DMS53 treated with DMSO at 0.1 percent for 48 hours (cell line): ENCODE data around the gene DHRS1.

Experiments used
- DNase-seq: peaks from one replicate; lab custom pipeline; 2025; ENCODE audit not compliant: unreplicated experiment; lab: John Stamatoyannopoulos, UW

The DHRS1 gene

DNA sequence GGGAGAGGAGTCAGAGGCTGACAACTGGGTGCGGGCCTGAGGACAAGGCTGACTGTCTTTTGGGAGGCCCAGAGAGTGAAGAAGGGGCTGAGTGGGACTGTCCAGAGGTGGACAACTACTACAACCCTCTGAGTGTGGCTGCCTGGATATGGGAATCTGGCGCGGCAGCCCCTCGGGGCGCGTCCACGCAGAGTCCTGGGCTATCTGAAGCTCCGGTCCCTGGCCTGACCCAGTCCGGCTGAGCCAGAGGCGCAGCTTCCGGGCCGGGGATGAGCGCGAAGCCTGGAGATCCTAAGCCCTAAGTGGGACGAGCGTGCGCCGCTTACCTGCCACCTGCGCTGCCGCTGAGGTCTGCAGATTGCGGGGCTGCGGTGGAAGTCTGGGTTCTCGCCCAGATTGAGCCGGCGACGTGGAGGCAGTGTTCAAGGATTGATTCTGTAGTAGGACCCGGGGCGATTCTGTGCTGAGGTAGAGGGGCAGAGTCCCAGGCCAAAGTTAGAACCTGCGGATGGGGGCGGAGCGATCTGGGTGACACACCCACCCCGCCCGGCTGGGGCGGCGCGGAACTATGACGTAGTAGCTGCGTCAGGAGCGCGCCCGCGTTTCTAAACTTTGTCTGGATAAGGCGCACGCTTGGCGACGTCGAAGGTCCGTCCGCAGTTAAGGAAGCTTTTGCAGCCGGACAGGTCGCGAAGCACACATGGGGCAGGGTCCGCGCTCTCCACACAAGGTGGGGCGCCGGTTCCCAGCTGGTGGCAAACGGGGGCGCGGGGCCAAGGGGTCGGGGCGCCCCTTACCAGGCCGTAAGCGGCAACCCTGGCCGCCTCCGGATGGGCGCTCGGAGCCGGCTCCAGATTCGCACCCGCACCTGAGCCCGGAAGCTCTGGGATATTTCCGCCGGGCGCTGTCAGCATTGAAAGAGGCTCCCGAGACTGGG lies at the start of gene DHRS1, which contains the start of gene NOP9:
Gene DHRS1, minus strand, starts transcription at position 526 of the 937 bp plus-strand sequence. CDS start 674 bp downstream, outside the sequence.
Gene NOP9, plus strand, starts transcription at position 596 of the 937 bp plus-strand sequence. Its CDS starts 105 bp downstream, at position 701.
- peak; percentile 54 for DNase-seq

DNA sequence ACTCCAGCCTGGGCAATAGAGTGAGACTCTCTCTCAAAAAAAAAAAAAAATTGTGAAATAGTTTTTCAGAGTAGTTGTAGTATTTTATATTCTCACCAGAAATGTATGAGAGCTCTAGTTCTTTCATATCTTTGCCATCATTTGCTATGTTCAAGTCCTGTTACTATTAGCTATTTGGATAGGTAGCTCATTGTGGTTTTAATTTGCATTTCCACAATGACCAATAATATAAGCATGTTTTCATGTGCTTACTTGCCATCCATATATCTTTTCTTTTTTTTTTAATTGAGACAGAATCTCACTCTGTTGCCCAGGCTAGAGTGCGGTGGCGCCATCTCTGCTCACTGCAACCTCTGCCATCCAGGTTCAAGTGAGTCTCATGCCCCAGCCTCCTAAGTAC lies 48.6 kb upstream of the DHRS1 start:
- no peak for DNase-seq

GRCh38 chr14:24347134-24347533 lies 47.6 kb upstream of the DHRS1 start:
- DNase-seq = no peak

- DNase-seq = no peak
Measured at GRCh38 chr14:24343795-24344660, 44.4 kb upstream of the DHRS1 start.

DNA sequence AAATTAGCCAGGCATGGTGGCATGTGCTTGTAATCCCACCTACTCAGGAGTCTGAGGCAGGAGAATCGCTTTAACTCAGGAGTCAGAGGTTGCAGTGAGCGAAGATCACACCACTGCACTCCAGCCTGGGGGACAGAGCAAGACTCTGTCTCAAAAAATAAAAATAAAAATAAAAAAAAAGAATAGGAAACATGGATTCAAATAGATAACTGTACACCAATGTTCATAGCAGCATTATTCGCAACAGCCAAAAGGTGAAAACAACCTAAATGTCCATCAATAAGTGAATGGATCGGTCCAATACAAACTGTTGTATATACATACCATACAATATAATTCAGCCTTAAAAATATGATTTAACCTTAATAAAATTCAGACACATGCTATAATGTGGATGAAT lies 43.3 kb upstream of the DHRS1 start:
- no peak for DNase-seq

DNA sequence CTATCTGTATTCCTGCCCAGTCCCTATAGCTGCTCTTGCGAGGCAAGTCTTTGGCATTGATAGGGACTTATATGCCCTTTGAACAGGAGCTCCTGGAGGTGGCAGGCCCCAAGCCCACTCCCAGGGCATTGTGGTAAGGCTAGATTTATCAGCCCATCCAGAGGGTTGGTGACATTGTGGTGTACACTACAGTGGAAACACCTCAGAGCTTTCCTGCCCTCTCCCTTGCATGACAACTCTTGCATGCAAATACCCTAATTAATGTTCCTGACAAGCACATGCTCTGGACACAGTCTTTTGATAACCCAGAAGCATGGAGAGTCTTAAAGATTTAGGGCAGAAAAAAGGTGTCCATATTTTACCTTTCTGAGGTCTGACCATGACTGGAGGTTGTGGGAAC lies 41.0 kb upstream of the DHRS1 start:
- no peak for DNase-seq

DNA sequence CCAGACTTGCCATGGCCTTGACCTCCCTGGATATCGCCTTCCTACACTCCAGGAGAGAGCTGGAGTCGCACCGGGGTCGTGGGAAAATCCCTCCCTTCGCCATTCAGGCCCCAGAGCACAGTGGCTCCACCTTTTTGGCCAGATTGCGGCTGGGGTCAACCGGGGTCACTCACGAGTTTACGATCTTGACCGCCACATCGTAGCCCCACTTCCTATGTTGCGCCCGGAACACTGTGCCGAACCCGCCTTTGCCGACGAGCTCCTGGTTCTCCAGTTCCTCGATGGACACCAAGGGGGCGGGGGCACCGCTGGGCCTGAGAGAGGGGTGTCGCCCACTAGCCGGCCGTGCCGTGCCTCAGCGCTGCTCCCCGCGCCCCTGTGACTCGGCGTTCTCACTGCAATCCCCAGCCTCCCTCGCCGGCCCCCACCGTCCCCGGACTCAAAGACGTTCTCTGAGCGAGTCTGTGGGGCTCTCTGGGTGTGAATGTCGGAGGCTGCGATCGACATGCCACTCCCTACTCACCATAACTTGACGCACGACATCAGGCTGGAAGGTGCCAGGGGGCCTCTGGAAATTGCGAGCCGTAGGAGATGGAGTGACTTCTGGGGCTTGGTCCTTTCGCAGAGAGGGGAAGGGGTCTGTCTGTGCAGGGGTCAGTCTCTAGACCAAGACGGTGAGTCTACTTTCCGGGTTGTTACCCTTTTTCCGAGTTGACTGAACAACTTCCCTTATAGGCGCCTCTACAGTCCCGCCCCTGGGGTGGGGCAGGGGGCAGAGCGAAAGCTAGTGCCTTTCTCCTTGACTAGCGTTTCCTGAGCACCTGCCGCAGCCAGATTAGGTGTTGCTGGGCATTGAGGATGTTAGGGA lies 39.9 kb upstream of the DHRS1 start, which contains the start of gene RIPK3:
Gene RIPK3, minus strand, starts transcription at position 708 of the 868 bp plus-strand sequence. Its CDS starts 165 bp downstream, at position 543.
- peak; percentile 71 for DNase-seq

GRCh38 chr14:24338843-24339242 lies 39.3 kb upstream of the DHRS1 start:
- DNase-seq = no peak

DNA sequence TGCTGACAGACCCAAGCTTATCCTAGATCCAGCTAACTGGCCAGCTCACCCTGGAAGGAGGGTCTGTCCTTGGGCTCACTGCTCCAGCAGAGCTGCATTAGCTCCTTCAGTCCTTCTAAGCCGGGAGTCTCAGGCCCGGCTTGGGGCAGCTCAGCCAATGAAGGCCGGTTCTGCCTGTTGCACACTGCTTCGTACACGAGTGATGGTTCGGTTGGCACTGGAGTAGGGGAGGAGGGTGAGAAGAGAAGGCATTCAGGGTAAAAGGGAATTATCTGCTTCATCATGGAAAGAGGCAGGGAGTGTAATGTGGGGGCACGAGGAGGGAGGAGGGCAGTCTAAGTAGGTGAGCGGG lies 38.2 kb upstream of the DHRS1 start:
- DNase-seq = no peak

DNA sequence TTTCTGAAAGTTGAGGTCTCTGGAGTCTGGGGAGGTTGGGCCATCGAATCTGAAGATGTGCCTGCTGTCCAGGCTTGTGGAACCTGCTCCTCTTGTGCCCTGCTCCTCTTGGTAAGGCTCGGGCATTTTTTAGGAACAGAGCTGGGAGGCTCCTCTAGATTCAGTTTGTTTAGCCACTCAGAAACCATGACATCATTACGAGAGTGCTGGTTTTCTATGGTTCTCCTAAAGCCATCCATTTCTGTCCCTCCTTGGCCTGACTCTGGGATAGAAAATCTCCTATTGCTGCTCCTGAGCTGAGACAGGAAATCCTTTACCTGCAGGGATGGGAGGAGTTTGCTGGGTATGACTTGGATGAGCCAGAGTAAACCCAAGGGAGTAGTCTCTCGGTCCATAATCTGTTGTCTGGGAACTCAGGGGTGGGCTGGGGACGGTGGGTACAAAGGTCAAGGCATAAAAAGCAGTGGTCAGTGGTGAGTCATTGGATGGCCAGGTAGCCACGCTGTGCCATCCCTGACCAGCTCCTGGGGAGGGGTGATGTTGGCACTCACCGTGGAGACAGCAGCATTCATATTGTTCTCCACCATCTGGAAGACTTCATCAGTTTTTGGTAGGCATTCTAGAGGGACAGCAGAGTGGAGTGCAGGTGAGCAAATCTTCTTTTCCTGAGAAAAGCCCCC lies 37.7 kb upstream of the DHRS1 start:
- no peak for DNase-seq

DNA sequence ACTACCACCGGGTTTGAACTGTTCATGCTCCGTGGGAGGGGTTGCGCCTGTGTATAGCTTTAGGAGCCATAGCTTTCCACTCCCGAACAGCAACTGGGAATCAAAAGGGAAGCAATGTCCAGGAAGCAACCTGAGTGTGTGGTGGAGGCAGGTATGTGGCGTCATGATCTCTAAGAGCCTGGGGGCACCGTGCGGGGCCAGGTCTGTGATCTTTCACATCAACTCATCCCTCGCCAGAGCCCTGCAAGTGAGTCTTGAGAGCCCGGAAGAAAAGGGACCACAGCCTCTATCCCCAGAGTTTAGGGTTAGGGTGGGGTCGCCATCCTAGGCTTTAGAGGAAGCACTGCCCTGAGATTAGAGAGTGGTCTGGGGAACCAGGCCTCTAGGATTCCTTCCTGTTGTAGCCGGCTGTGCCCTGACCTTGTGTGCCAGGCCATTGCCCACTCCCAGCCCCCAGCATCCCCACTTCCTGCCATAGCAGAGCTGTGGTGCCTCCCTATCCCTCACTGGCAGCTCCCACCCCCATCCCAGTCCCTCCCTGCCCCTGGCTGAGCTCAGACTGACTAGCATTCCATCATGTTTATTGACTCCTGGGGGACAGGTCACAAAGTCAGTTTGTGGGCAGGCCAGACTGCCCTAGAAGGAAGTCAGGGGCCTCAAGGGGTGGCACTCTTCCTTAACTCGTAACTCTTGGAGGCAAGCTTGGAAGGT lies 36.0 kb upstream of the DHRS1 start:
- DNase-seq = no peak

GRCh38 chr14:24334431-24335291 lies 35.1 kb upstream of the DHRS1 start, which contains the start of gene ADCY4:
Gene ADCY4 (minus strand): TSS chr14:24335071. CDS start chr14:24334652, 419 bp downstream.
- no peak for DNase-seq

DNA sequence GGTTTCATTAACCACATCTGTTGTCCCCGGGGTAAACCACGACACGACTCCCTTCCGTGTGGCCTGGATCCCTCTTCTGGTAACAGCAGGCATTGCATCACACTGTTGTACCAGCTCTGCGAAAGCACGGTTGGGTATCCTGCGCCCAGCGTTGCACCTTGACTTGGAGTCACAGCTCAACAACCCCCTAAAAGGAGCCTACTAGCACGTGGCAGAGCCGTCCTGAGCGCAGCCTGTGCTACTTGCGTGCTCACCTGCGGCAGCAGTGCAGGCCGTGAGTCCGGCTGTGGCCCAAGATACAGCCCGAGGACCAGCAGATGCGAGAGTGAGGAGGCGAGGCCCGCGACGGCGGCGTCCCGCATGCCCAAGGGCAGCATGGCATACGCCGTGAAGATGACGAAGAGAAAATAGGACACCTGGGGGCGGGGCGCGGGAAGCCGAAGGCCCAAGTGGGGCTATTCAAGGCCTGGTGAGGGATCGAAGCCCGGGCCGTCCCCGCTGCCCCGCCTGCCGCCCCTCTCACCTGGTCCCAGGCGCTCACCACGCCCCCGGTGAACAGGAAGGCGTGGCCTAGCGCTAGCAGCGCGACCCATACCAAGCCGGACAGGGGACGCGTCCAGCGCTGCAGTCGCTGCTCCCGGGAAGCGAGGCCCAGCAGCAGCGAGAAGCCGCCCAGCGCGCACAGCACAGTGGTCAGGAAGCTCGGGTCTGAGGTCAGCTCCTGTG lies 32.9 kb upstream of the DHRS1 start:
- DNase-seq = peak; percentile 60

- DNase-seq = no peak
Measured at GRCh38 chr14:24331731-24332267, 32.2 kb upstream of the DHRS1 start.

- DNase-seq = no peak
Measured at GRCh38 chr14:24330973-24331674, 31.5 kb upstream of the DHRS1 start.

DNA sequence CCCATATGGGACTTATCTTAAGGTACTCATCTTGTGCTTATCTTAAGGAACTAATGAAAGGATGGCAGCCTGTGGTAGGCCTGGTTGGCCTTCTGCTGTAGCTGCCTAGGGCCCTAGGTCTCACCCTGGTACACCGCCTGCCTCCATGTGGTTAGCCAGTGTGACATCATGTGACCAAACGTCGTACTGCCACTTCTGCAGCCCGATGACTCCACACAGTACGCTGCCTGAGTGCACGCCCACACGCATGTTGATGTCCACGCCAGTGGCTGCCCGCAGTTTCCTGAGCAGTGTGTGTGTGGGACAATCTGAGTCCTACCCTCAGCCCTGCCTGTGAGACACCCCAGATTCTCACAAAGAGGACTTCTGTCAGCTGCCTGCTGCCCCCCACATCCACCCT lies 30.2 kb upstream of the DHRS1 start:
- no peak for DNase-seq
